GM18526 (cell line): ENCODE measurements around the gene TSTD1.
A peak's percentile ranks its signal among the peaks of the same experiment; 100 is the strongest.

Experiments
- POLR2A ChIP-seq: IDR thresholded peaks from 3 replicates; pipeline ENCODE4 v1.6.1; 2011; ENCODE audit not compliant: insufficient read length; ENCODE audit errors: extremely low read depth

TSTD1 gene

GRCh38 chr1:161038523-161039153, at the start of gene TSTD1:
TSS of gene TSTD1 (minus strand) at chr1:161038964. CDS start at chr1:161038889, 75 bp downstream.
- TF ChIP-seq POLR2A: peak; percentile 65

GRCh38 chr1:161086457-161086856, 47.7 kb upstream of the TSTD1 start:
- no peak for TF ChIP-seq POLR2A

GRCh38 chr1:161085165-161085564, 46.4 kb upstream of the TSTD1 start:
- TF ChIP-seq POLR2A: no peak

- no peak for TF ChIP-seq POLR2A
Measured at GRCh38 chr1:161084597-161084988, 45.8 kb upstream of the TSTD1 start.

GRCh38 chr1:161083748-161084596, 45.2 kb upstream of the TSTD1 start:
- no peak for TF ChIP-seq POLR2A

- no peak for TF ChIP-seq POLR2A
Measured at GRCh38 chr1:161082996-161083747, 44.4 kb upstream of the TSTD1 start.

GRCh38 chr1:161082483-161082882, 43.7 kb upstream of the TSTD1 start:
- no peak for TF ChIP-seq POLR2A

GRCh38 chr1:161081519-161081918, 42.8 kb upstream of the TSTD1 start:
- no peak for TF ChIP-seq POLR2A

GRCh38 chr1:161080441-161081405, 42.0 kb upstream of the TSTD1 start:
- no peak for TF ChIP-seq POLR2A

GRCh38 chr1:161079436-161080110, 40.8 kb upstream of the TSTD1 start:
- TF ChIP-seq POLR2A: no peak

- no peak for TF ChIP-seq POLR2A
Measured at GRCh38 chr1:161077426-161077825, 38.7 kb upstream of the TSTD1 start.

- TF ChIP-seq POLR2A: no peak
Measured at GRCh38 chr1:161076410-161076809, 37.6 kb upstream of the TSTD1 start.

GRCh38 chr1:161074676-161075368, 36.1 kb upstream of the TSTD1 start:
- TF ChIP-seq POLR2A: no peak
